HepG2 (cell line): ENCODE data around the gene PSMA7. TPM values are rescaled to one million over a fixed set of nuclear protein-coding genes. Genes with fewer than 3 reads are reported as not detected.

Experiments
- CEBPB ChIP-seq: IDR thresholded peaks from 2 replicates; pipeline ENCODE4 v1.6.1; 2011; ENCODE audit warnings: low read depth, low read length, improper control_type of control experiment, borderline replicate concordance
- CENPT ChIP-seq: sonication (generic); formaldehyde crosslinking; IDR thresholded peaks from 2 replicates; pipeline ENCODE4 v1.8.0; 2022; ENCODE audit warnings: low read depth, mild to moderate bottlenecking, moderate library complexity, missing genetic modification reagents
- NFATC3 ChIP-seq: sonication (generic); formaldehyde crosslinking; IDR thresholded peaks from 2 replicates; pipeline ENCODE4 v1.5.1; 2020; ENCODE audit warnings: mild to moderate bottlenecking, missing genetic modification reagents
- ZNF138 ChIP-seq: sonication (generic); formaldehyde crosslinking; IDR thresholded peaks from 2 replicates; pipeline ENCODE4 v1.5.0; 2020; ENCODE audit warnings: mild to moderate bottlenecking, low read depth, missing genetic modification reagents
- ZNF501 ChIP-seq: sonication (generic); formaldehyde crosslinking; IDR thresholded peaks from 2 replicates; pipeline ENCODE4 v1.5.1; 2020; ENCODE audit warnings: mild to moderate bottlenecking, moderate library complexity, missing genetic modification reagents
- ZNF883 ChIP-seq: sonication (generic); formaldehyde crosslinking; IDR thresholded peaks from 2 replicates; pipeline ENCODE4 v1.5.1; 2020; ENCODE audit warnings: mild to moderate bottlenecking, missing genetic modification reagents; ENCODE audit errors: not compliant biosample characterization
- ZNF891 ChIP-seq: sonication (generic); formaldehyde crosslinking; IDR thresholded peaks from 2 replicates; pipeline ENCODE4 v1.5.0; 2020; ENCODE audit warnings: mild to moderate bottlenecking, missing genetic modification reagents
- polyA plus RNA-seq, 8 experiments: library from polyadenylated mRNA; depleted of rRNA in 3 of 8; stranded (reverse) in 7 of 8; unstranded in 1 of 8; fragments of >200 nt; fragmentation: Illumina TruSeq in 4 of 8; extraction: Trizol in 4 of 8; gene quantifications; 2 replicates each; pipeline versions ENCODE4 v1.2.1 to v1.2.3, GENCODE V29; 2011 to 2016; ENCODE audit warnings: low read depth in 4 of 8, missing spikeins in 1 of 8, mixed read lengths in 1 of 8; ENCODE audit not compliant: insufficient read depth in 1 of 8
- total RNA-seq, 5 experiments: library from RNA; depleted of rRNA; stranded (reverse); fragments of >200 nt; fragmentation: Illumina TruSeq; extraction: Trizol; gene quantifications; 2 replicates each; pipeline ENCODE4 v1.2.3, GENCODE V29; 2016; ENCODE audit warnings: low read depth in 1 of 5
- TF ChIP-seq, protein P1 (sequence below), 2 experiments: IDR thresholded peaks; 2 replicates each; pipeline ENCODE4 v1.6.1; 2011 to 2012; ENCODE audit warnings: low read length in 2 of 2, borderline replicate concordance in 1 of 2, low read depth in 1 of 2, mild to moderate bottlenecking in 1 of 2, moderate library complexity in 1 of 2
- TF ChIP-seq, protein P2 (sequence below): IDR thresholded peaks from 2 replicates; pipeline ENCODE4 v1.6.1; 2018; ENCODE audit warnings: missing genetic modification reagents, mild to moderate bottlenecking, missing compliant biosample characterization
- TF ChIP-seq, protein P3 (sequence below): sonication (generic); formaldehyde crosslinking; IDR thresholded peaks from 2 replicates; pipeline ENCODE4 v1.4.0; 2020; ENCODE audit warnings: missing genetic modification reagents, low read depth, mild to moderate bottlenecking, borderline replicate concordance
- TF ChIP-seq, protein P4 (sequence below), 2 experiments: fragments of 450-650 bp in 1 of 2; sonication (generic) in 1 of 2; formaldehyde crosslinking; IDR thresholded peaks; 2 replicates each; pipeline versions ENCODE4 v1.5.0 to v1.8.0; 2020 to 2022; ENCODE audit warnings: mild to moderate bottlenecking in 1 of 2, missing genetic modification reagents in 1 of 2
- TF ChIP-seq, protein P5 (sequence below): sonication (generic); formaldehyde crosslinking; conservative IDR thresholded peaks from 2 replicates; pipeline ENCODE4 v1.8.0; 2022; ENCODE audit warnings: mild to moderate bottlenecking, moderate library complexity, missing genetic modification reagents
- TF ChIP-seq, protein P6 (sequence below): sonication (generic); formaldehyde crosslinking; IDR thresholded peaks from 2 replicates; pipeline ENCODE4 v1.4.0; 2020; ENCODE audit warnings: mild to moderate bottlenecking, missing genetic modification reagents

The PSMA7 gene
- total and polyA plus RNA-seq, 2 of the 13 experiments (the other 11 are each of a cell fraction or from before 2014, with no cell fraction given): 531 to 631 TPM

DNA sequence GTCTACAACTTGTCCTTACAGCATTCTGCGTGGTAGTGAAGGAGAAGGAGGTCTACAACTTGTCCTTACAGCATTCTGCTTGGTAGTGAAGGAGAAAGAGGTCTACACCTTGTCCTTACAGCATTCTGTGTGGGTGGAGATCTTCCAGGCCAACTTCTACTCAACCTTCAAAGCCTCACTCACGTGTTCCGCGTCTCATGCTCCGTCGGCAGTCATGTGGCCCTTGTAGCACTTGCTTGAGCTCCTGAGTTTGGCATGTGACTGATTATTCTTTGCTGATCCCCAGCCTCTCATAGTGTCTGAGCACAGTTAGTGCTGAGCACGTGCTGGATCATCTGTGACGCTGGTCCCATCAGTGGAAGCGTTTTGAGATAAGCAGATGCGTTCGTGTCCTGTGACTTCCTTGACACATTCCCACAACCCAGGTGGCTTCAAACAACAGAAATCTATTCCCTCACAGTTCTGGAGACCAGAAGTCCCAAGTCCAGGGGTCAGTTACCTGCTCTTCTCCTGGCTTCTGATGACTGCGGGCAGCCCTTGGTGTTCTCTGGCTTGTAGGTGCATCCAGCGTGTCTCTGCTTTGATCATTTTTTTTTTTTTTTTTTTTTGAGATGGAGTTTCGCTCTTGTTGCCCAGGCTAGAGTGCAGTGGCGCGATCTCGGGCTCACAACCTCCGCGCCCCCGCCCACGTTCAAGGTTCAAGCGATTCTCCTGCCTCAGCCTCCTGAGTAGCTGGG lies 3.0 kb upstream of the PSMA7 start (continued):
- TF ChIP-seq, protein P1, sequence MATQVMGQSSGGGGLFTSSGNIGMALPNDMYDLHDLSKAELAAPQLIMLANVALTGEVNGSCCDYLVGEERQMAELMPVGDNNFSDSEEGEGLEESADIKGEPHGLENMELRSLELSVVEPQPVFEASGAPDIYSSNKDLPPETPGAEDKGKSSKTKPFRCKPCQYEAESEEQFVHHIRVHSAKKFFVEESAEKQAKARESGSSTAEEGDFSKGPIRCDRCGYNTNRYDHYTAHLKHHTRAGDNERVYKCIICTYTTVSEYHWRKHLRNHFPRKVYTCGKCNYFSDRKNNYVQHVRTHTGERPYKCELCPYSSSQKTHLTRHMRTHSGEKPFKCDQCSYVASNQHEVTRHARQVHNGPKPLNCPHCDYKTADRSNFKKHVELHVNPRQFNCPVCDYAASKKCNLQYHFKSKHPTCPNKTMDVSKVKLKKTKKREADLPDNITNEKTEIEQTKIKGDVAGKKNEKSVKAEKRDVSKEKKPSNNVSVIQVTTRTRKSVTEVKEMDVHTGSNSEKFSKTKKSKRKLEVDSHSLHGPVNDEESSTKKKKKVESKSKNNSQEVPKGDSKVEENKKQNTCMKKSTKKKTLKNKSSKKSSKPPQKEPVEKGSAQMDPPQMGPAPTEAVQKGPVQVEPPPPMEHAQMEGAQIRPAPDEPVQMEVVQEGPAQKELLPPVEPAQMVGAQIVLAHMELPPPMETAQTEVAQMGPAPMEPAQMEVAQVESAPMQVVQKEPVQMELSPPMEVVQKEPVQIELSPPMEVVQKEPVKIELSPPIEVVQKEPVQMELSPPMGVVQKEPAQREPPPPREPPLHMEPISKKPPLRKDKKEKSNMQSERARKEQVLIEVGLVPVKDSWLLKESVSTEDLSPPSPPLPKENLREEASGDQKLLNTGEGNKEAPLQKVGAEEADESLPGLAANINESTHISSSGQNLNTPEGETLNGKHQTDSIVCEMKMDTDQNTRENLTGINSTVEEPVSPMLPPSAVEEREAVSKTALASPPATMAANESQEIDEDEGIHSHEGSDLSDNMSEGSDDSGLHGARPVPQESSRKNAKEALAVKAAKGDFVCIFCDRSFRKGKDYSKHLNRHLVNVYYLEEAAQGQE (IDR thresholded peaks at IDR 0.05; ENCODE audit: borderline replicate concordance in 1 of 2, low read depth in 1 of 2, low read length in 2 of 2): no peak
- no peak for TF ChIP-seq ZNF138 (CRISPR knock-in tag)
- TF ChIP-seq, protein P2, sequence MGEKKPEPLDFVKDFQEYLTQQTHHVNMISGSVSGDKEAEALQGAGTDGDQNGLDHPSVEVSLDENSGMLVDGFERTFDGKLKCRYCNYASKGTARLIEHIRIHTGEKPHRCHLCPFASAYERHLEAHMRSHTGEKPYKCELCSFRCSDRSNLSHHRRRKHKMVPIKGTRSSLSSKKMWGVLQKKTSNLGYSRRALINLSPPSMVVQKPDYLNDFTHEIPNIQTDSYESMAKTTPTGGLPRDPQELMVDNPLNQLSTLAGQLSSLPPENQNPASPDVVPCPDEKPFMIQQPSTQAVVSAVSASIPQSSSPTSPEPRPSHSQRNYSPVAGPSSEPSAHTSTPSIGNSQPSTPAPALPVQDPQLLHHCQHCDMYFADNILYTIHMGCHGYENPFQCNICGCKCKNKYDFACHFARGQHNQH (CRISPR knock-in tag): peak; percentile 65; the same call in 1 of the 2 replicates
- TF ChIP-seq, protein P3, sequence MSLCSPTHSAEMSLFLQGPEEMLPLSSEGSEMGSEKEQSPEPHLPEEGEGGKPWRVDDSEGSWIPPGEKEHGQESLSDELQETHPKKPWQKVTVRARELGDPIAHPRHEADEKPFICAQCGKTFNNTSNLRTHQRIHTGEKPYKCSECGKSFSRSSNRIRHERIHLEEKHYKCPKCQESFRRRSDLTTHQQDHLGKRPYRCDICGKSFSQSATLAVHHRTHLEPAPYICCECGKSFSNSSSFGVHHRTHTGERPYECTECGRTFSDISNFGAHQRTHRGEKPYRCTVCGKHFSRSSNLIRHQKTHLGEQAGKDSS (CRISPR knock-in tag): peak; percentile 62
- TF ChIP-seq CEBPB: no peak
- TF ChIP-seq, protein P4, sequence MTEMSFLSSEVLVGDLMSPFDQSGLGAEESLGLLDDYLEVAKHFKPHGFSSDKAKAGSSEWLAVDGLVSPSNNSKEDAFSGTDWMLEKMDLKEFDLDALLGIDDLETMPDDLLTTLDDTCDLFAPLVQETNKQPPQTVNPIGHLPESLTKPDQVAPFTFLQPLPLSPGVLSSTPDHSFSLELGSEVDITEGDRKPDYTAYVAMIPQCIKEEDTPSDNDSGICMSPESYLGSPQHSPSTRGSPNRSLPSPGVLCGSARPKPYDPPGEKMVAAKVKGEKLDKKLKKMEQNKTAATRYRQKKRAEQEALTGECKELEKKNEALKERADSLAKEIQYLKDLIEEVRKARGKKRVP (CRISPR knock-in tag; IDR thresholded peaks at IDR 0.05): no peak
- no peak for TF ChIP-seq NFATC3 (CRISPR knock-in tag)
- TF ChIP-seq ZNF891: no peak; the same call in 1 of the 2 replicates
- TF ChIP-seq ZNF501 (CRISPR knock-in tag): peak; percentile 78
- TF ChIP-seq ZNF883 (CRISPR knock-in tag): peak; percentile 79
- TF ChIP-seq, protein P5, sequence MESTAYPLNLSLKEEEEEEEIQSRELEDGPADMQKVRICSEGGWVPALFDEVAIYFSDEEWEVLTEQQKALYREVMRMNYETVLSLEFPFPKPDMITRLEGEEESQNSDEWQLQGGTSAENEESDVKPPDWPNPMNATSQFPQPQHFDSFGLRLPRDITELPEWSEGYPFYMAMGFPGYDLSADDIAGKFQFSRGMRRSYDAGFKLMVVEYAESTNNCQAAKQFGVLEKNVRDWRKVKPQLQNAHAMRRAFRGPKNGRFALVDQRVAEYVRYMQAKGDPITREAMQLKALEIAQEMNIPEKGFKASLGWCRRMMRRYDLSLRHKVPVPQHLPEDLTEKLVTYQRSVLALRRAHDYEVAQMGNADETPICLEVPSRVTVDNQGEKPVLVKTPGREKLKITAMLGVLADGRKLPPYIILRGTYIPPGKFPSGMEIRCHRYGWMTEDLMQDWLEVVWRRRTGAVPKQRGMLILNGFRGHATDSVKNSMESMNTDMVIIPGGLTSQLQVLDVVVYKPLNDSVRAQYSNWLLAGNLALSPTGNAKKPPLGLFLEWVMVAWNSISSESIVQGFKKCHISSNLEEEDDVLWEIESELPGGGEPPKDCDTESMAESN (CRISPR knock-in tag): peak; percentile 74
- TF ChIP-seq CENPT: peak; percentile 82; the same call in 1 of the 2 replicates
- TF ChIP-seq, protein P6, sequence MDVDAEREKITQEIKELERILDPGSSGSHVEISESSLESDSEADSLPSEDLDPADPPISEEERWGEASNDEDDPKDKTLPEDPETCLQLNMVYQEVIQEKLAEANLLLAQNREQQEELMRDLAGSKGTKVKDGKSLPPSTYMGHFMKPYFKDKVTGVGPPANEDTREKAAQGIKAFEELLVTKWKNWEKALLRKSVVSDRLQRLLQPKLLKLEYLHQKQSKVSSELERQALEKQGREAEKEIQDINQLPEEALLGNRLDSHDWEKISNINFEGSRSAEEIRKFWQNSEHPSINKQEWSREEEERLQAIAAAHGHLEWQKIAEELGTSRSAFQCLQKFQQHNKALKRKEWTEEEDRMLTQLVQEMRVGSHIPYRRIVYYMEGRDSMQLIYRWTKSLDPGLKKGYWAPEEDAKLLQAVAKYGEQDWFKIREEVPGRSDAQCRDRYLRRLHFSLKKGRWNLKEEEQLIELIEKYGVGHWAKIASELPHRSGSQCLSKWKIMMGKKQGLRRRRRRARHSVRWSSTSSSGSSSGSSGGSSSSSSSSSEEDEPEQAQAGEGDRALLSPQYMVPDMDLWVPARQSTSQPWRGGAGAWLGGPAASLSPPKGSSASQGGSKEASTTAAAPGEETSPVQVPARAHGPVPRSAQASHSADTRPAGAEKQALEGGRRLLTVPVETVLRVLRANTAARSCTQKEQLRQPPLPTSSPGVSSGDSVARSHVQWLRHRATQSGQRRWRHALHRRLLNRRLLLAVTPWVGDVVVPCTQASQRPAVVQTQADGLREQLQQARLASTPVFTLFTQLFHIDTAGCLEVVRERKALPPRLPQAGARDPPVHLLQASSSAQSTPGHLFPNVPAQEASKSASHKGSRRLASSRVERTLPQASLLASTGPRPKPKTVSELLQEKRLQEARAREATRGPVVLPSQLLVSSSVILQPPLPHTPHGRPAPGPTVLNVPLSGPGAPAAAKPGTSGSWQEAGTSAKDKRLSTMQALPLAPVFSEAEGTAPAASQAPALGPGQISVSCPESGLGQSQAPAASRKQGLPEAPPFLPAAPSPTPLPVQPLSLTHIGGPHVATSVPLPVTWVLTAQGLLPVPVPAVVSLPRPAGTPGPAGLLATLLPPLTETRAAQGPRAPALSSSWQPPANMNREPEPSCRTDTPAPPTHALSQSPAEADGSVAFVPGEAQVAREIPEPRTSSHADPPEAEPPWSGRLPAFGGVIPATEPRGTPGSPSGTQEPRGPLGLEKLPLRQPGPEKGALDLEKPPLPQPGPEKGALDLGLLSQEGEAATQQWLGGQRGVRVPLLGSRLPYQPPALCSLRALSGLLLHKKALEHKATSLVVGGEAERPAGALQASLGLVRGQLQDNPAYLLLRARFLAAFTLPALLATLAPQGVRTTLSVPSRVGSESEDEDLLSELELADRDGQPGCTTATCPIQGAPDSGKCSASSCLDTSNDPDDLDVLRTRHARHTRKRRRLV (CRISPR knock-in tag): no peak
